IMR-90 (cell line): ENCODE results near the gene CDH13. TPM values are rescaled to one million over a fixed set of nuclear protein-coding genes. Genes with fewer than 3 reads are reported as not detected.

Experiments
- ATAC-seq: fragments of 200-7000 bp; cut with Tn5 transposase; 2 replicates; pipeline ENCODE4 v1.9.1; 2020; ENCODE audit warnings: low read depth, mild to moderate bottlenecking, moderate library complexity
- BruUV-seq: library from RNA; stranded (reverse); fragments of 400-500 nt; replicated peaks from 2 replicates; lab custom pipeline; 2021; lab: Mats Ljungman, UMichigan
- CTCF ChIA-PET: fragments of 300-600 bp; formaldehyde crosslinking; extraction: SDS; loops from one replicate; lab custom pipeline; 2021; ENCODE audit warnings: antibody characterized with exemption; lab: Yijun Ruan, JAX
- POLR2A ChIA-PET: fragments of 300-600 bp; sonication (Branson Sonifier 250); formaldehyde crosslinking; loops from one replicate; lab custom pipeline; 2022; ENCODE audit warnings: antibody characterized with exemption; ENCODE audit not compliant: unreplicated experiment; lab: Charles Lee
- DNase-seq: peaks from one replicate; pipeline ENCODE4 v3.0.0; 2013
- H2AFZ ChIP-seq: replicated peaks from 2 replicates; pipeline ENCODE3; 2013; ENCODE audit warnings: low read length, mild to moderate bottlenecking; ENCODE audit not compliant: poor library complexity
- H2AK5ac ChIP-seq: 2 replicates; pipeline ENCODE4 v1.6.1; 2013; ENCODE audit warnings: low read depth, low read length, inconsistent platforms
- H2AK9ac ChIP-seq: replicated peaks from 2 replicates; pipeline ENCODE3; 2013; ENCODE audit warnings: mild to moderate bottlenecking, low read depth, low read length, moderate library complexity; ENCODE audit not compliant: poor library complexity
- H2BK120ac ChIP-seq: 2 replicates; pipeline ENCODE4 v1.6.1; 2013; ENCODE audit warnings: low read depth, low read length, inconsistent platforms
- H2BK15ac ChIP-seq: 3 replicates; pipeline ENCODE4 v1.6.1; 2013; ENCODE audit warnings: low read depth, low read length, inconsistent platforms
- H2BK20ac ChIP-seq: 2 replicates; pipeline ENCODE4 v1.6.1; 2013; ENCODE audit warnings: low read depth, mild to moderate bottlenecking, inconsistent platforms, low read length, moderate library complexity
- H2BK5ac ChIP-seq: 2 replicates; pipeline ENCODE4 v1.6.1; 2013; ENCODE audit warnings: mild to moderate bottlenecking, low read depth, low read length, inconsistent platforms; ENCODE audit not compliant: poor library complexity, severe bottlenecking
- H3K14ac ChIP-seq: replicated peaks from 2 replicates; pipeline ENCODE4 v1.6.1; 2013; ENCODE audit warnings: low read depth, low read length, inconsistent platforms
- H3K18ac ChIP-seq: 2 replicates; pipeline ENCODE4 v1.6.1; 2013; ENCODE audit warnings: low read depth, low read length, control low read depth
- H3K23ac ChIP-seq: 2 replicates; pipeline ENCODE4 v1.6.1; 2013; ENCODE audit warnings: low read depth, low read length, inconsistent platforms
- H3K27ac ChIP-seq: 2 replicates; pipeline ENCODE4 v1.5.1; 2013; ENCODE audit warnings: mild to moderate bottlenecking, control low read depth, low read length; ENCODE audit not compliant: insufficient read depth
- H3K27me3 ChIP-seq: 2 replicates; pipeline ENCODE4 v1.6.1; 2013; ENCODE audit warnings: low read length; ENCODE audit not compliant: control insufficient read depth, insufficient read depth
- H3K36me3 ChIP-seq: 2 replicates; pipeline ENCODE4 v1.6.1; 2013; ENCODE audit warnings: low read length, mixed read lengths; ENCODE audit not compliant: control insufficient read depth, insufficient read depth
- H3K4ac ChIP-seq: 2 replicates; pipeline ENCODE4 v1.6.1; 2013; ENCODE audit warnings: low read depth, low read length, inconsistent platforms
- H3K4me1 ChIP-seq: 2 replicates; pipeline ENCODE4 v1.6.1; 2013; ENCODE audit warnings: low read length, mixed read lengths; ENCODE audit not compliant: control insufficient read depth, insufficient read depth
- H3K4me2 ChIP-seq: 2 replicates; pipeline ENCODE4 v1.6.1; 2013; ENCODE audit warnings: low read depth, mild to moderate bottlenecking, control low read depth, low read length, moderate library complexity
- H3K4me3 ChIP-seq: 2 replicates; pipeline ENCODE4 v1.5.1; 2013; ENCODE audit warnings: low read depth, mild to moderate bottlenecking, control low read depth, low read length, moderate library complexity; ENCODE audit not compliant: insufficient read depth
- H3K56ac ChIP-seq: 2 replicates; pipeline ENCODE4 v1.6.1; 2013; ENCODE audit warnings: low read length, inconsistent platforms; ENCODE audit not compliant: insufficient read depth; ENCODE audit errors: extremely low read depth
- H3K79me1 ChIP-seq, 2 experiments: 2 replicates each; pipeline ENCODE4 v1.6.1; 2013; ENCODE audit warnings: low read length in 2 of 2, inconsistent platforms in 1 of 2, low read depth in 1 of 2
- H3K9ac ChIP-seq: 2 replicates; pipeline ENCODE4 v1.6.1; 2013; ENCODE audit warnings: low read depth, low read length, control low read depth
- H3K9me1 ChIP-seq: 2 replicates; pipeline ENCODE4 v1.6.1; 2013; ENCODE audit warnings: low read length, inconsistent platforms; ENCODE audit not compliant: insufficient read depth
- H3K9me3 ChIP-seq: 2 replicates; pipeline ENCODE4 v1.6.1; 2013; ENCODE audit warnings: low read length; ENCODE audit not compliant: control insufficient read depth, insufficient read depth
- H4K20me1 ChIP-seq: 2 replicates; pipeline ENCODE4 v1.6.1; 2013; ENCODE audit warnings: low read length, inconsistent platforms; ENCODE audit not compliant: insufficient read depth
- H4K5ac ChIP-seq: 2 replicates; pipeline ENCODE4 v1.6.1; 2013; ENCODE audit warnings: mild to moderate bottlenecking, low read depth, low read length, control low read depth
- H4K8ac ChIP-seq, 2 experiments: 2 replicates each; pipeline ENCODE4 v1.6.1; 2013; ENCODE audit warnings: low read depth in 2 of 2, low read length in 2 of 2, control low read depth in 1 of 2, inconsistent platforms in 1 of 2
- H4K91ac ChIP-seq: 2 replicates; pipeline ENCODE4 v1.6.1; 2013; ENCODE audit warnings: low read depth, low read length, inconsistent platforms; ENCODE audit not compliant: insufficient read depth
- BHLHE40 ChIP-seq: fragments of 150-350 bp; IDR thresholded peaks from 2 replicates; pipeline ENCODE4 v1.6.1; 2016; ENCODE audit warnings: mild to moderate bottlenecking, low read depth, low read length
- CEBPB ChIP-seq: IDR thresholded peaks from 2 replicates; pipeline ENCODE4 v1.6.1; 2012; ENCODE audit warnings: low read depth, low read length, improper control_type of control experiment
- FOS ChIP-seq: fragments of 150-350 bp; IDR thresholded peaks from 2 replicates; pipeline ENCODE4 v1.6.1; 2016; ENCODE audit warnings: low read depth, low read length
- WGBS, 2 experiments: methylation state at CpG; one replicate each; pipeline versions ENCODE4 v1.1.5 to v1.1.7; 2013; ENCODE audit warnings: missing lambda C conversion rate in 2 of 2; ENCODE audit not compliant: insufficient read length in 1 of 2; ENCODE audit errors: extremely low coverage in 2 of 2; 5-methylcytosine and 5-hydroxymethylcytosine counted together
- dilution Hi-C: fragments of 300-500 bp; cut with HindIII; formaldehyde crosslinking; loops from one replicate; pipeline ENCODE4 v1.14.3; 2018; ENCODE audit warnings: low sequenced_read_pairs; ENCODE audit not compliant: unreplicated experiment
- in situ Hi-C: fragments of 300-500 bp; cut with MboI; formaldehyde crosslinking; loops from 3 replicates; pipeline ENCODE4 v1.14.3; 2019; ENCODE audit warnings: low sequenced_read_pairs, inconsistent platforms, mixed read lengths
- intact Hi-C: fragments of 100-400 bp; cut with micrococcal nuclease; formaldehyde crosslinking; loops from 2 replicates; pipeline ENCODE4 v1.10.0; 2022
- polyA plus RNA-seq, 3 experiments: library from polyadenylated mRNA; depleted of rRNA; stranded (reverse); fragments of >200 nt; gene quantifications; 2 replicates each; pipeline ENCODE4 v1.2.3, GENCODE V29; 2012; ENCODE audit warnings: low replicate concordance in 1 of 3
- total RNA-seq: library from RNA; depleted of rRNA; stranded (reverse); fragments of >200 nt; gene quantifications from 2 replicates; pipeline ENCODE4 v1.2.3, GENCODE V29; 2012
- TF ChIP-seq, protein P1 (sequence below): fragments of 150-350 bp; IDR thresholded peaks from 2 replicates; pipeline ENCODE4 v1.6.1; 2016; ENCODE audit warnings: low read depth, mild to moderate bottlenecking, low read length, moderate library complexity, borderline replicate concordance

CDH13 gene
- total and polyA plus RNA-seq, 2 of the 4 experiments (the other 2 are of a cell fraction) = 61.6 to 74.7 TPM

DNA sequence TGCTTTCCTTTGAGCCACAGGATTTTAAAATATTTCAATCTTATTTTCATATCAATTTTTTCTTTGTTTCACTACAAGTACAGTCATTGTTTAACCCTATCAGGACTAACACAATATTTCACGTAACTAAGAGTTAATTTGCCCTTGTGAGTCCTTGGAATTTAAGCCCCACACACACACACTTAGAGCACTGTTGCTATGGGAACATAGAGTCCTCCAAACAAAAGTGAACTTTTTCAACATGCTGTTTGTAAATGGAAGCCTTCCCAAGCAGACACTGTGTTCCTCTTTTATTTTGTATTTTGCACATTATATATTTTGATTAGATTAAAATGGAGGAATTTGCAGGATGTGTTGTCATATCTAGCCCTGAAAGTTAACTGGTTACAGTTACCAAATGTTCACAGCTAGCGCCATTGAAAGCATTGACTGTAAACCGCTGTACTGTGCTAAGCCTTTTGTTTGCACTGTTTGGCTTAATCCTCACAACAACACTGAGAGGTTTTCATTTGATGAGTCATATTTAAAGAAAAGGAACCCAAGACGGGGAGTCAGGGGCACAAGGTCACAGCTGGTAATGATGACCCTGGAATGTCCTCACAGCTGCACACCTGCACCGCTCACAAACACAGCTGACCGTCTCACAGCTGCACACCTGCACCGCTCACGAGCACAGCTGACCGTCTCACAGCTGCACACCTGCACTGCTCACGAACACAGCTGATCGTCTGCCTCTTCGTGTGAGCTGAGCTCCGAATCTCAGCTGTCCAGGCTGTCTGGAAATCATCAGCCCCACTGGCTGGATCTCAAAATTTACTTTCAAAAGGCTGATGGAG lies 1187.3 kb downstream of the CDH13 start:
- Histone ChIP-seq H2BK5ac (peak overlapping the region; percentile 42), H3K36me3 (peaks cover 6% of the 10 kb centered on the region; the same call in 1 of the 2 replicates), H4K91ac (no peak overlapping the region), H4K8ac (no peak overlapping the region), H2BK120ac (no peak overlapping the region), H3K18ac (no peak overlapping the region), H3K23ac (no peak overlapping the region), H4K5ac (no peak overlapping the region), H2BK20ac (no peak overlapping the region), H2BK15ac (no peak overlapping the region), H3K4ac (no peak overlapping the region), H2AK5ac (no peak overlapping the region), H3K27ac (peak overlapping the region; percentile 40; the same call in 1 of the 2 replicates), H3K4me1 (peaks cover 9% of the 10 kb centered on the region), H3K14ac (0 out of 2 replicates have a peak overlapping the region, but pooled peaks have one; percentile 19), H3K4me2 (peak overlapping the region; percentile 81), H3K56ac (no peak overlapping the region), H4K20me1 (peaks cover 9% of the 10 kb centered on the region), H3K27me3 (peaks cover 6% of the 10 kb centered on the region; the same call in 1 of the 2 replicates), H3K4me3 (no peak overlapping the region), H3K9ac (no peak overlapping the region), H2AFZ (no peak overlapping the region), H3K9me3 (no peaks in the 10 kb centered on the region), H3K79me1 (peaks cover 14 to 23% of the 10 kb centered on the region in 2 experiments), H3K9me1 (peaks cover 9% of the 10 kb centered on the region), H2AK9ac (peak overlapping the region; percentile 21)
- intact Hi-C loops = no loop called here
- dilution Hi-C loops = no loop called here
- WGBS, 2 experiments = 48% methylated on average over 5 of the region's 13 CpGs; no CpG with 5 or more reads in 1 of the 2 experiments
- TF ChIP-seq FOS = peak; percentile 79; the same call in 1 of the 2 replicates
- TF ChIP-seq, protein P1, sequence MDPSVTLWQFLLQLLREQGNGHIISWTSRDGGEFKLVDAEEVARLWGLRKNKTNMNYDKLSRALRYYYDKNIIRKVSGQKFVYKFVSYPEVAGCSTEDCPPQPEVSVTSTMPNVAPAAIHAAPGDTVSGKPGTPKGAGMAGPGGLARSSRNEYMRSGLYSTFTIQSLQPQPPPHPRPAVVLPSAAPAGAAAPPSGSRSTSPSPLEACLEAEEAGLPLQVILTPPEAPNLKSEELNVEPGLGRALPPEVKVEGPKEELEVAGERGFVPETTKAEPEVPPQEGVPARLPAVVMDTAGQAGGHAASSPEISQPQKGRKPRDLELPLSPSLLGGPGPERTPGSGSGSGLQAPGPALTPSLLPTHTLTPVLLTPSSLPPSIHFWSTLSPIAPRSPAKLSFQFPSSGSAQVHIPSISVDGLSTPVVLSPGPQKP = no peak
- 0 out of 2 replicates have a peak, but pooled peaks have one; percentile 12 for TF ChIP-seq BHLHE40
- no peak for TF ChIP-seq CEBPB
- ATAC-seq (peak; percentile 84), DNase-seq (peak; percentile 80)
- no TSS peak for BruUV-seq
- in situ Hi-C loops = no loop called here
- CTCF ChIA-PET = interaction anchor here (0.6 kb wide), 1 partner anchor 693 kb away, joined by 3 read pairs; no protein-coding TSS in a partner anchor
- POLR2A ChIA-PET = no interaction called here
